LNCAP (cell line): Measurements from ENCODE around the gene TFAP2C.

Experiments
- TF ChIP-seq, protein P1 (sequence below): fragments of 450-650 bp; IDR thresholded peaks from 2 replicates; pipeline ENCODE4 v1.5.1; 2017; ENCODE audit warnings: mild to moderate bottlenecking

The TFAP2C gene

DNA sequence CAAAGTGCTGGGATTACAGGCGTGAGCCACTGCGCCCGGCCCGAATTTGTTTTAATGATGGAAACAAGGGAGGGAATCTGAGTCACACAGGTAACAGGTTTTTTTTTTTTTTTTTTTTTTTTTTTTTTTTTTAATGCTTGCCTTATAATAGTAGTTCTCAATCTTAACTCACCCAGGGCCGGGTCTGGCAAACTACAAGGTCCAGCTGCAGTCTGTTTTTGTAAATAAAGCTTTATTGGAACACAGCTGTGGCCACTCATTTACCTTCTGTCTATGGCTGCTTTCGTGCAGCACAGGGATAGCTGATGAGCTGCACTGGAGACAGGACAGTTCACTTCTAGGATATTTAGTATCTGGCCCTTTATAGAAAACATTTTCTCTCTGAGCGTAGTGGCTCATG lies 58.0 kb downstream of the TFAP2C start:
- TF ChIP-seq, protein P1, sequence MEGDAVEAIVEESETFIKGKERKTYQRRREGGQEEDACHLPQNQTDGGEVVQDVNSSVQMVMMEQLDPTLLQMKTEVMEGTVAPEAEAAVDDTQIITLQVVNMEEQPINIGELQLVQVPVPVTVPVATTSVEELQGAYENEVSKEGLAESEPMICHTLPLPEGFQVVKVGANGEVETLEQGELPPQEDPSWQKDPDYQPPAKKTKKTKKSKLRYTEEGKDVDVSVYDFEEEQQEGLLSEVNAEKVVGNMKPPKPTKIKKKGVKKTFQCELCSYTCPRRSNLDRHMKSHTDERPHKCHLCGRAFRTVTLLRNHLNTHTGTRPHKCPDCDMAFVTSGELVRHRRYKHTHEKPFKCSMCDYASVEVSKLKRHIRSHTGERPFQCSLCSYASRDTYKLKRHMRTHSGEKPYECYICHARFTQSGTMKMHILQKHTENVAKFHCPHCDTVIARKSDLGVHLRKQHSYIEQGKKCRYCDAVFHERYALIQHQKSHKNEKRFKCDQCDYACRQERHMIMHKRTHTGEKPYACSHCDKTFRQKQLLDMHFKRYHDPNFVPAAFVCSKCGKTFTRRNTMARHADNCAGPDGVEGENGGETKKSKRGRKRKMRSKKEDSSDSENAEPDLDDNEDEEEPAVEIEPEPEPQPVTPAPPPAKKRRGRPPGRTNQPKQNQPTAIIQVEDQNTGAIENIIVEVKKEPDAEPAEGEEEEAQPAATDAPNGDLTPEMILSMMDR: no peak

GRCh38 chr20:56688106-56688505 lies 59.0 kb downstream of the TFAP2C start:
- TF ChIP-seq, protein P1: no peak
